ENCODE results near the gene EGR2.

DNA sequence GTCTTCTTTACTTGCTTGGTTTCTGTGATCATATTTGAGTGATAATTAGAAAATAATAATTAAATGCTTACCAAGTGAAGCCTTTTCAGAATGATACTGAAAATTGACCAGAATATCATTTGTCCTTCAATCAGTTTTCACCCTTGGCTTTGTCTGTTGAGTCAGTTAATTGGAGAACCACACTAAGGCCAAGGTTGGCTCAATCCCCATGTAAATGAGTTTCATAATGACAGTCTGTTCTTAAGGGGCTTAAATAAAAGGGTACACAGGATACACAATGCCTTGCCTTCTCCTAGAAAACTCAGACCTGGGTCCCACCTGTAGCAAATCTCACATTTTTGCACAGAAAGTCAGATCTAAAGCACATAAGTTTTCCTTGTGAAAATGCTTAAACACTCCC lies 31.3 kb upstream of the EGR2 start:
- TF ChIP-seq CTCF (IDR thresholded peaks at IDR 0.05 in 8 of 11, conservative IDR thresholded peaks at IDR 0.05 in 3 of 11), result no peak
- TF ChIP-seq POLR2A (IDR thresholded peaks at IDR 0.05), result no peak

Data from spleen (tissue), 7 donors.